ENCODE data around the gene PLCXD3.

Gene PLCXD3

DNA sequence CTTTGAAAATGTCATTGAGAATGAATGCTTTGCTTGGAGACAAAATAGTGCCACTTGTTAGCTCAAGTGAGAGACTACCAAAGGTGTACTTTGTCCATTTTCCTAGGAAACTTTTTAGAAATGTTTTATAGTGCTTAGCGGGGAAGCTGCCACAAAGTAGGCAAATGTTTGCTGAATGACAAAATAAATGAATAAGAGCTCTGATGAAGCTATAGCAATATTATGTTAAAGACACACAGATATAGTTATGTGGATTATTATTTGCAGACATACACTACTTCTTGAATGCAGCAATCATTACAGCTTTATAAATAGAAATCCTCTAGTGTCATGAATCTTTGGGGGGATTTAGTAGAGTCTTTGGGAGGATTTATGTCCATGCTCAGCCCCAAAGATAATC is 204.4 kb downstream of the PLCXD3 start:
- Histone ChIP-seq H3K36me3 (ENCODE audit: insufficient read depth) (no peaks in the 10 kb centered on the region), H3K9ac (no peak overlapping the region), H4K20me1 (ENCODE audit: insufficient read depth) (no peaks in the 10 kb centered on the region), H3K27ac (no peak overlapping the region), H3K27me3 (ENCODE audit: insufficient read depth, low read depth) (no peaks in the 10 kb centered on the region), H3K4me1 (ENCODE audit: low read depth, poor library complexity, severe bottlenecking) (no peaks in the 10 kb centered on the region), H2AFZ (ENCODE audit: low read depth) (no peak overlapping the region), H3K4me2 (no peak overlapping the region), H3K4me3 (IDR thresholded peaks at IDR 0.05; ENCODE audit: insufficient read depth, low read depth, low read length) (no peak overlapping the region), H3K79me2 (ENCODE audit: insufficient read depth, low read depth) (no peaks in the 10 kb centered on the region)
- TF ChIP-seq, protein P1, sequence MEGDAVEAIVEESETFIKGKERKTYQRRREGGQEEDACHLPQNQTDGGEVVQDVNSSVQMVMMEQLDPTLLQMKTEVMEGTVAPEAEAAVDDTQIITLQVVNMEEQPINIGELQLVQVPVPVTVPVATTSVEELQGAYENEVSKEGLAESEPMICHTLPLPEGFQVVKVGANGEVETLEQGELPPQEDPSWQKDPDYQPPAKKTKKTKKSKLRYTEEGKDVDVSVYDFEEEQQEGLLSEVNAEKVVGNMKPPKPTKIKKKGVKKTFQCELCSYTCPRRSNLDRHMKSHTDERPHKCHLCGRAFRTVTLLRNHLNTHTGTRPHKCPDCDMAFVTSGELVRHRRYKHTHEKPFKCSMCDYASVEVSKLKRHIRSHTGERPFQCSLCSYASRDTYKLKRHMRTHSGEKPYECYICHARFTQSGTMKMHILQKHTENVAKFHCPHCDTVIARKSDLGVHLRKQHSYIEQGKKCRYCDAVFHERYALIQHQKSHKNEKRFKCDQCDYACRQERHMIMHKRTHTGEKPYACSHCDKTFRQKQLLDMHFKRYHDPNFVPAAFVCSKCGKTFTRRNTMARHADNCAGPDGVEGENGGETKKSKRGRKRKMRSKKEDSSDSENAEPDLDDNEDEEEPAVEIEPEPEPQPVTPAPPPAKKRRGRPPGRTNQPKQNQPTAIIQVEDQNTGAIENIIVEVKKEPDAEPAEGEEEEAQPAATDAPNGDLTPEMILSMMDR (conservative IDR thresholded peaks at IDR 0.05; ENCODE audit: low read depth, low read length) = no peak

DNA sequence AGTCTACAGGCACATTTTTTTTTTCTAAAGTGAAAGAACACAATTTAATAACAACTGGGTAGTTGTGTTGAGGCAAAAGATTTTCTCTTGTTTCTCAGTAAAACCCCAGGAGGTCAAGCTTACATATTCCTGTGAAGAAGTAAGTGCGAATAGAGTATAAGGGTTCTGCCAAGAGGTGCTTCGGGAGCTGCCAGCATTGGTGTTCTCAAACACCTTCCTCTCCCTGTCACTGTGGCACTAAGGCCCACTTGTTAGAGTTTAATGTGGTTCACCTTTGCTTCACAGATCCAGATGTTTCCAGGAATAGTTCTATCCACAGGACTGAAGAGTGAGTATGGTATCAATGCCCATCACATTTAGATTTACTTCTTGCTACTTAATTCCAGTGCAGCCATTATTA is 205.3 kb downstream of the PLCXD3 start:
- H4K20me1 ChIP-seq (ENCODE audit: insufficient read depth) = no peaks in the 10 kb centered on the region
- TF ChIP-seq, protein P1 (conservative IDR thresholded peaks at IDR 0.05; ENCODE audit: low read depth, low read length) = no peak
- no peak overlapping the region for H3K4me3 ChIP-seq (IDR thresholded peaks at IDR 0.05; ENCODE audit: insufficient read depth, low read depth, low read length)
- H3K27ac ChIP-seq = no peak overlapping the region
- H3K27me3 ChIP-seq (ENCODE audit: insufficient read depth, low read depth) = no peaks in the 10 kb centered on the region
- H2AFZ ChIP-seq (ENCODE audit: low read depth) = no peak overlapping the region
- H3K79me2 ChIP-seq (ENCODE audit: insufficient read depth, low read depth) = no peaks in the 10 kb centered on the region
- no peak overlapping the region for H3K9ac ChIP-seq
- H3K4me2 ChIP-seq = no peak overlapping the region
- no peaks in the 10 kb centered on the region for H3K4me1 ChIP-seq (ENCODE audit: low read depth, poor library complexity, severe bottlenecking)
- H3K36me3 ChIP-seq (ENCODE audit: insufficient read depth) = no peaks in the 10 kb centered on the region

DNA sequence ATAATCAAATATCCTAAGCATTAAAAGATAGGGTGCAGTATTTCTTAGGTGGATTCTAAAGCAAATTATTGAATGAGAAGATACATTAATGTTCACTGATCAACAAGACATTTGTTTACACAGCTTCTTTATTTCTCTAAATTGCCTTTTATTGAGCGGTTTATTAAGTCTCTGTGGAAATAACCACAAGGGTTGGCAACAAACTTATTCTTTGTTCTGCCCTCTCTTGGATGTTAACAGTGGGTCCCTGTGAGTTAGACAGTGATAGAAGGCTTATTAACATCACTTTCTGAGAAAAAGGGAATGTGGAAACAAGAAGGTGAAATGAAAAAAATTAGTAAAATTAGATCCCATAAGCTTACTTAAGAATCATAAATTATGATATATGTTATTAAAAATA is 214.3 kb downstream of the PLCXD3 start:
- Histone ChIP-seq H3K36me3 (ENCODE audit: insufficient read depth) (no peaks in the 10 kb centered on the region), H3K27me3 (ENCODE audit: insufficient read depth, low read depth) (no peaks in the 10 kb centered on the region), H3K4me1 (ENCODE audit: low read depth, poor library complexity, severe bottlenecking) (no peaks in the 10 kb centered on the region), H2AFZ (ENCODE audit: low read depth) (no peak overlapping the region), H3K4me3 (IDR thresholded peaks at IDR 0.05; ENCODE audit: insufficient read depth, low read depth, low read length) (no peak overlapping the region), H3K79me2 (ENCODE audit: insufficient read depth, low read depth) (no peaks in the 10 kb centered on the region), H4K20me1 (ENCODE audit: insufficient read depth) (no peaks in the 10 kb centered on the region), H3K9ac (no peak overlapping the region), H3K4me2 (no peak overlapping the region), H3K27ac (no peak overlapping the region)
- TF ChIP-seq, protein P1 (conservative IDR thresholded peaks at IDR 0.05; ENCODE audit: low read depth, low read length) = no peak

DNA sequence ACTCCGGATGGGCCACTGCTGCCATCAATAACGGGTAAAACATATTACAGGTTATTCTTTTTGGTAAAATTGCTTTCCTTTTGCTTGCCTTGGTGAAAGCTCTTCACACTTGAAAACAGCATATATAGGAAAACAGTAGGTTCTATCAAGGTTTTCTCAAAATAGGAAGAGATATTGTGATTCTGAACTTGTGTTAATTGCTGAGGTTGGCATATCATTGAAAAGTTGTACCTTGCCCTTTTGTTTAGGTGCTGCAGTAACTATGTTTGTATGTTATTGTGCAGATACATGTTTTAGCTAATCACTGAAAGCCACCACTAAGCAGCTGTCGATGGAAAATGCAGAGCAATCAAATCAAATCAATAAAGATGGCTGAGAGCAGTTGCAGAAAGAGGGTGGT is 219.1 kb downstream of the PLCXD3 start:
- H2AFZ ChIP-seq (ENCODE audit: low read depth) = no peak overlapping the region
- TF ChIP-seq, protein P1 (conservative IDR thresholded peaks at IDR 0.05; ENCODE audit: low read depth, low read length) = no peak
- no peak overlapping the region for H3K4me2 ChIP-seq
- H3K27me3 ChIP-seq (ENCODE audit: insufficient read depth, low read depth) = no peaks in the 10 kb centered on the region
- H3K79me2 ChIP-seq (ENCODE audit: insufficient read depth, low read depth) = no peaks in the 10 kb centered on the region
- no peak overlapping the region for H3K9ac ChIP-seq
- H4K20me1 ChIP-seq (ENCODE audit: insufficient read depth) = no peaks in the 10 kb centered on the region
- no peak overlapping the region for H3K27ac ChIP-seq
- no peaks in the 10 kb centered on the region for H3K4me1 ChIP-seq (ENCODE audit: low read depth, poor library complexity, severe bottlenecking)
- no peak overlapping the region for H3K4me3 ChIP-seq (IDR thresholded peaks at IDR 0.05; ENCODE audit: insufficient read depth, low read depth, low read length)
- H3K36me3 ChIP-seq (ENCODE audit: insufficient read depth) = no peaks in the 10 kb centered on the region

All from KMS-11 (cell line).